Measurements from ENCODE around the gene OR2A5.
"Not testable (repeated sequence)": the region's sequence is repeated elsewhere in the genome, so short reads cannot be mapped to it uniquely, and the experiment has no call there.

The OR2A5 gene, protein sequence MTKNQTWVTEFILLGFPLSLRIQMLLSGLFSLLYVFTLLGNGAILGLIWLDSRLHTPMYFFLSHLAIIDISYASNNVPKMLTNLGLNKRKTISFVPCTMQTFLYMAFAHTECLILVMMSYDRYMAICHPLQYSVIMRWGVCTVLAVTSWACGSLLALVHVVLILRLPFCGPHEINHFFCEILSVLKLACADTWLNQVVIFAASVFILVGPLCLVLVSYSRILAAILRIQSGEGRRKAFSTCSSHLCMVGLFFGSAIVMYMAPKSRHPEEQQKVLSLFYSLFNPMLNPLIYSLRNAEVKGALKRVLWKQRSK

DNA sequence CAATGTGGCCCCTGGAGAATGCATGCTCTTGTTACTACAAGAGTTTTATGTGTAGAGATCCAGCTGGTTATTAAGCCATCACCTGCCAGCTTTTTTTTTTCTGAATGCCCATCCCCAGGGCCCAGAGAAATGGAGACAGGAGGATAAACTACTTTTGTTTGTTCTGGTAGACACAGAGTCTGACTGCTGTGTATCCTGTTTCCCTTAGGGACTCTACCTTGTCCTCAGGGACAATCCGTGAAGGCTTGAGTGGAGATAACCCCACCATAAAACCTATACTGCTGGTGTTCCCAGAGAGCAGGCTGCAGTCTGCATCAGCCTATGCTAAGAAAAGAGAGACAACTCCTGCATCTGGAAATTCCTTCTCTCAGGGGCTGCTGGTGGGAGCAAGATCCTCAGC, at the start of gene OR2A5:
Gene OR2A5, plus strand, starts transcription at position 301 of the 400 bp plus-strand sequence. CDS start 1,454 bp downstream, outside the sequence.
- no peak for DNase-seq

DNA sequence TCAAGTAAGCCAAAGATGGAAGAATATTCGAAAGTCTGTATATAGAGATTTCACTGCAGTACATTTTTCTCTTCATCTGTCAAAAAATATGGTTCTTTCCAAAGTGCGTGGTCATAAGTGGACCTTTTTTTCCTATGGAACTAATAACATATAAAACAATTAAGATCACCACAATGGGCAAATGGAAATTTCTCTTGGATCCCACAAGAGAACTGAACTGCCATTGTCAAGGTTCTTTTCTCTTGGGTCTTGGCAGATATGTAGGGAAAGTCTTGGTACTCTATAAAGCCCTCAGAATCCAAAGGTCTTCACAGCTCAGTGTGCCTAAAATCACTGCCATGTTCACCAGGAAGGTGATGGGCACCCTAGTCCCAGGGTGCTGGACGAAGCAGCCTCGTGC, 48.7 kb upstream of the OR2A5 start, which contains the start of gene OR6B1:
Gene OR6B1, plus strand, starts transcription at position 301 of the 400 bp plus-strand sequence. CDS start 3,677 bp downstream, outside the sequence.
- no peak for DNase-seq

- DNase-seq: no peak
Observed at GRCh38 chr7:144001543-144001942, 47.2 kb upstream of the OR2A5 start.

- DNase-seq: no peak
Observed at GRCh38 chr7:144004703-144005102, 44.0 kb upstream of the OR2A5 start.

DNA sequence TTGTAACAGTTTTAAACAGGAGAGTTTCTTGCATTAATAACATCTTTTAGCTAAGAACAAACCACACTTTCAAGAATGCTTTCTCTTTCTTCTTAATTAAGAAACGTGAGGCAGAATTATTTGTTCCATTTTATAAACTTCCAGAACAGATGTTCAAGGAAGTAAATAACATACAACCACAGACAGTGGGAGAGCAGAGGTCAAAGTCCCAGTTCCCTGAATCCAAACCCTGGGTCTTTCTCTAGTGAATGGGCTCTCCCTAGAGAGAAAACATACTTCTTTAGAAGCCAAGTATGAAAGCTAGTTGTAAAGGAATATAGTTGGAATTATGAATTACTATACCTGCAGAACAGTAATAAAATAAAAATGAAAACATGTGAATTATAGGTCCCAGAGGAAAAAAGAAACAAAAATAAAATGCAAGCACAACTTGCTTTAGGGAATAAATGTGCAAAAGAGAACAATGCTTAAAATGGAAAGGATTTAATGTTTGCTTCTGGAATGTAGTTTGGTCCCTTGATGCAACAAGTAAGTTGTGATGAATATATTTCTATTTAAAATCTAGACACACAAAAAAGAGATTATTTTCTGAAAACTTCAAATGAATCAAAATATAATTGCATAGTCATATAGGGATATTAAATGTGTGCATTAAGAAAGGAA, 42.6 kb upstream of the OR2A5 start:
- DNase-seq: no peak

DNA sequence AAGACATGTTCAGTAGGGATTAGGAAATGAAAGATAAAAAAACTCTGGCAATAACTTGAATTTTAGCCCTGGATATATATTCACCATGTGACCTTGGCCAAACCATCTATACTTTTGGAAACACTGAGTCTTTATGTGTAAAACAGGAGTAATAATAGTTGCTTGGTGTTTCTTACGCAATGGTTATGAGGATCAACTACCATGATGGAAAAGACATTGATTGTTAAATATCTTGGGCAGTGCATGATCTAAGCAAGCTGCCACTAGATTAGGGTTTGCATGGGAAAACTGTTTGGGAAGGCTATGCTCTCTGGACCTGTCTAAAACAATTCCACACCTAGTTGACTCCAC, 42.1 kb upstream of the OR2A5 start:
- no peak for DNase-seq

- DNase-seq: no peak
Observed at GRCh38 chr7:144009361-144009760, 39.4 kb upstream of the OR2A5 start.

GRCh38 chr7:144010061-144010460, 38.7 kb upstream of the OR2A5 start:
- not testable (repeated sequence) for DNase-seq

DNA sequence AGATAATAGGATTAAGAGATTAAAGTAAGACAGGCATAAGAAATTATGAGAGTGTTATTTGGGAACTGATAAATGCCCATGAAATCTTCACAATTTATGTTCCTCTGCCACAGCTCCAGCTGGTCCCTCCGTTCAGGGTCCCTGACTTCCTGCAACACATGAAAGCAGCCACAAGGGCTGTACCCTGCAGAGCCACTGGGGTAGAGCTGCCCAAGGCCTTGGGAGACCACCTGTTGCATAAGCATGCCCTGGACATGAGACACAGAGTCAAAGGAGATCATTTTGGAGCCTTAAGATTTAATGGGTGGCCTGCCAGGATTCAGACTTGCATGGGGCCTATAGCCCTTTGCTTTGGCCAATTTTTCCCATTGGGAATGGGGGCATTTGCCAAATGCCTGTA, 37.9 kb upstream of the OR2A5 start:
- DNase-seq: not testable (repeated sequence)

DNA sequence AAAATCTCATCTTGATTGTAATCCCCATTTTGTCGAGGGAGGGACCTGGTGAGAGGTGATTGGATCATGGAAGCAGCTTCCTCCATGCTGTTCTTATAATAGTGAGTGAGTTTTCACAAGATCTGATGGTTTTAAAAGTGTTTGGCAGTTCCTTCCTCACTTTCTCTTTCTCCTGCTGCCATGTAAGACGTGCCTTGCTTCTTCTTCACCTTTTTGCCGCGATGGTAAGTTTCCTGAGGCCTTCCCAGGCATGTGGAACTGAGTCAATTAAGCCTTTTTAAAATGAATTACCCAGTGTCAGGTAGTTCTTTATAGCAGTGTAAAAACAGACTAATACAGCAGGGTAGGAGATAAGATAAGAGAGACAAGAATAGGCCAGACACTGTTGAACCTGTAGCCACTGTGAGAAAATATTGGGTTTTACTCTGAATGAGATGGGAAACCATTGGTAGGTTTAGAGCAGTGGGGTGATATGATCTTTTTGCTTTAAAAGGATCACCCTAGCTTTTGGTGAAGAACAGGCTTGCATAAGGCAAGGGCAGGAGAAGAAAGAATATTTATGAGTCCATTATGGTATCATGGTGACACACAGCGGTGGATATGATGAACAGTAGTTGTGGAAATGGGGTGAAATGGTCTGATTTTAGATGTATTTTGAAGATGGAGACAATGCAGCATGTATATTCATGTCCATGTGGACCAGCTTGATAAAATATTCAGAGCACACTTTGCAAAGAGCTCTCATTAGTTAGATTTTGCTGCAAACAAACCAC, 37.1 kb upstream of the OR2A5 start:
- DNase-seq: no peak

GRCh38 chr7:144018065-144018464, 30.7 kb upstream of the OR2A5 start:
- no peak for DNase-seq

GRCh38 chr7:144019457-144019856, 29.3 kb upstream of the OR2A5 start:
- DNase-seq: no peak

GRCh38 chr7:144020340-144020739, 28.4 kb upstream of the OR2A5 start:
- DNase-seq: no peak

DNA sequence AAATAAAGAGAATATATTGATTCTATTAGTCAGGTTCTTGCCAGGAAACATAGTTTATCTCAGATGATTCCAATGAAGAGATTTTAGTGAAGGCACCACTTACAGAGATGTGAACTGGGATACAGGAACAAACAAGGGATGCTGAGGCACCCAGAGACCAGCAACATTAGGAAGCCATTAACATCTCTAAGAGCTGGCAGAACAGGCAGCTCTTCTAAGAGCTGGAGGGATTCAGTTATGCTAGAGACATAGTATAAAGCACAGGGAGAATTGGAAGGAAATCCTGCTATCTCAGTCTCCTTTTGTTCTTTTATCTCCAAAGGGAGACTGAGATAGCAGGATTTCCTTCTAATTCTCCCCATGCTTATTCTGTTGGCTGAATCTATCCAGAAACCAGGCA, 26.6 kb upstream of the OR2A5 start:
- DNase-seq: no peak

GRCh38 chr7:144023171-144023827, 25.4 kb upstream of the OR2A5 start:
- DNase-seq: no peak

- no peak for DNase-seq
Observed at GRCh38 chr7:144024213-144024612, 24.5 kb upstream of the OR2A5 start.

GRCh38 chr7:144026203-144026883, 22.4 kb upstream of the OR2A5 start:
- no peak for DNase-seq

GRCh38 chr7:144027070-144027469, 21.7 kb upstream of the OR2A5 start:
- DNase-seq: no peak

- no peak for DNase-seq
Observed at GRCh38 chr7:144027974-144028373, 20.8 kb upstream of the OR2A5 start.

- DNase-seq: no peak
Observed at GRCh38 chr7:144028547-144028946, 20.2 kb upstream of the OR2A5 start.

- no peak for DNase-seq
Observed at GRCh38 chr7:144032516-144032915, 16.2 kb upstream of the OR2A5 start.

GRCh38 chr7:144032985-144033709, 15.6 kb upstream of the OR2A5 start:
- DNase-seq: no peak

Measured in inflammatory macrophage treated with lipopolysaccharide for 4 hours (primary cell).